Measurements from ENCODE around the gene LRIT3.

LRIT3 gene, protein sequence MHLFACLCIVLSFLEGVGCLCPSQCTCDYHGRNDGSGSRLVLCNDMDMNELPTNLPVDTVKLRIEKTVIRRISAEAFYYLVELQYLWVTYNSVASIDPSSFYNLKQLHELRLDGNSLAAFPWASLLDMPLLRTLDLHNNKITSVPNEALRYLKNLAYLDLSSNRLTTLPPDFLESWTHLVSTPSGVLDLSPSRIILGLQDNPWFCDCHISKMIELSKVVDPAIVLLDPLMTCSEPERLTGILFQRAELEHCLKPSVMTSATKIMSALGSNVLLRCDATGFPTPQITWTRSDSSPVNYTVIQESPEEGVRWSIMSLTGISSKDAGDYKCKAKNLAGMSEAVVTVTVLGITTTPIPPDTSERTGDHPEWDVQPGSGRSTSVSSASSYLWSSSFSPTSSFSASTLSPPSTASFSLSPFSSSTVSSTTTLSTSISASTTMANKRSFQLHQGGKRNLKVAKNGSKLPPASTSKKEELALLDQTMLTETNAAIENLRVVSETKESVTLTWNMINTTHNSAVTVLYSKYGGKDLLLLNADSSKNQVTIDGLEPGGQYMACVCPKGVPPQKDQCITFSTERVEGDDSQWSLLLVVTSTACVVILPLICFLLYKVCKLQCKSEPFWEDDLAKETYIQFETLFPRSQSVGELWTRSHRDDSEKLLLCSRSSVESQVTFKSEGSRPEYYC

DNA sequence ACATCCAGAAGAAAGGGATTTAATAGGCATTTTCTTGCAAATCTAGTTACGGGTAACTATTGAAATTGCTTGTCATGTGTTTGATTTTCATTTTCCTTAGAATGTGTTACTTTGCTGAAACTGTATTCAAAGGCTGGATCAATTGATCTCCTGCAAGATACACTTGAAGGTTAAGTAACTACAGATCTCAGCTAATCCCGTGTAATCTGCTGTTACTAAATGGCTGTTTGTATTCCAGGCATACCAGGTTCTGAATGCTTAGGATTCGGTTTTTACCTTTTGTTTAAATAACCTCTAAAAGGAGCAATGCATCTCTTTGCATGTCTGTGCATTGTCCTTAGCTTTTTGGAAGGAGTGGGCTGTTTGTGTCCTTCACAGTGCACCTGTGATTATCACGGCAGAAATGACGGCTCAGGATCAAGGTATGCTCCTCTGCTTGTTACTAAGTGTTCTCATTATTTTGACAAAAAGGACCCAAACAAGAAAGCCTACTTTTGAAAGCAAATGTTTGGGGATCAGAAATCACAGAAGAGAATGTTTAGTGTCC, at the start of gene LRIT3:
Gene LRIT3 (plus strand): TSS at position 212 of the 547 bp plus-strand sequence. CDS start 95 bp downstream, at position 307.
- no peak for DNase-seq (ENCODE audit: low read depth in 2 of 2)

DNA sequence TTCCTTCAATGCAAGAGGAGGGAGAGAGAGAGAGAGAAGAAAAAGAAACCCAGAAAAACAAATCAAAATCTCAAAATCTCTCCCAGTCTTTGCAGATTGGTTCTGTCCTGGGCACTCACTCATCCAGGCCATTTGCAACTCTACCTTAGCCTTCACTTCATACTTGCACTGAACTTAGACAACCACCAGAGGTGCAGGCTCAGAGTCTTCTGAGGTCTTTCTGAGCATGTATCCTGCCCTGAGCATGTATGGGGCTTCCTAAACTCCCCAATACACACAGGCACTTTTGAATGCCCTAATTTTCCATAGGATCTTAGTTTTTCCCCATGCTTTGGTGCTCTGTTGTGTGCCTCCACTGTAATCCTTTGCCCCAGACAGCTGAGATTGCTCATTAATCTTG, 49.0 kb upstream of the LRIT3 start:
- DNase-seq (ENCODE audit: low read depth in 2 of 2) = no peak

DNA sequence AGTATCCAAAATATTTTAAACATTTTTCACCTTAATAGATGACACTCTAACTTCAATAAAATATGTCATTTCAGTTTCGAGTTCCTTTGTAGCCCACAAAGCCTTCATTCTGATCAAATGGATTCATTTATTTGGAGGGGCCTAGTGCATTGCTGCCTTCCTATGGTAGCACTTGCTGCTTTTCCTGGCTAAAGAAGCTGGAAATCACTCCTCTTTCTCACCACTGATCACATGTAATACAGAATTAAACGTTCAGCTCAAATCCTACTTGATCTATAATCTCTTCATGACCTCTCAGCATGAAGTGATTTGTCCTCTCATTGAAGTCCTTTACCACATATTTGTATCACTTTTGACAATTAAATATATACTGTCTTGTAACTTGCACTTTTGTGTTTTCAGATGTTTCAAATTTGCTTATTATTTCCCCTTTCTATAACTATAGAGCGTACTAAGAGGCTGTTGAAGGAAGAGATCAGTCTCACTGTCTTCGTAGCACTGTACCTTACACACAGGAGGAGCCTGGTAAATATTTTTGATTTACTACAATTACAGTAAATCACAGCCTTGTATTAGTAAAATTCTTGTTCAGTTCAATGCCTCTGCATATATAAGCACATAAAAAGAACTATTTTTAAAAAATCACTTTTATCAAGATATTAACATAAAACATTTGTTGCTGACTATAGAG, 46.7 kb upstream of the LRIT3 start:
- DNase-seq (ENCODE audit: low read depth in 2 of 2) = no peak

DNA sequence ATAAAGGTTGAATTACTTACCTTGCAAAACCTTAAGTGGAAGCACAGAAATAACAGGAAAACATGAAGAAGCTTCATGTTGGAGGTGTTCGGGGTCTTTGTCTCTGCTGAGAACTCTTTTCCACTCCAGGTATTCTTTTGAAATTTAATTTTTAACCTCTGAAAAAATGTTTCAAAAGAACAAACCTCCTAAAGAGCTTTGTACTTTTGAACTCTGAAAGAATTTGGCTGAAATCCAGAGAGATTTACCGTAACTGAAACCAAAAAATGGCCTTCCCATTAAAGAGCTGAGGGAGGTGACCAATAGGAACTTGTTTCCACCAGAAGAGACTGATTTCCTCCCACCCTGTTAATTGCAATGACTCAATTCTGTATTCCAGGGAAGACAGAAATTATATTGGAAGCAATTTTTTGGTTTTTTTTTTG, 46.0 kb upstream of the LRIT3 start, which contains the start of gene CFI:
Gene CFI (minus strand): TSS at position 105 of the 425 bp plus-strand sequence. CDS start 28 bp downstream, at position 77.
- peak; percentile 53 to 64 for DNase-seq (ENCODE audit: low read depth in 2 of 2)

DNA sequence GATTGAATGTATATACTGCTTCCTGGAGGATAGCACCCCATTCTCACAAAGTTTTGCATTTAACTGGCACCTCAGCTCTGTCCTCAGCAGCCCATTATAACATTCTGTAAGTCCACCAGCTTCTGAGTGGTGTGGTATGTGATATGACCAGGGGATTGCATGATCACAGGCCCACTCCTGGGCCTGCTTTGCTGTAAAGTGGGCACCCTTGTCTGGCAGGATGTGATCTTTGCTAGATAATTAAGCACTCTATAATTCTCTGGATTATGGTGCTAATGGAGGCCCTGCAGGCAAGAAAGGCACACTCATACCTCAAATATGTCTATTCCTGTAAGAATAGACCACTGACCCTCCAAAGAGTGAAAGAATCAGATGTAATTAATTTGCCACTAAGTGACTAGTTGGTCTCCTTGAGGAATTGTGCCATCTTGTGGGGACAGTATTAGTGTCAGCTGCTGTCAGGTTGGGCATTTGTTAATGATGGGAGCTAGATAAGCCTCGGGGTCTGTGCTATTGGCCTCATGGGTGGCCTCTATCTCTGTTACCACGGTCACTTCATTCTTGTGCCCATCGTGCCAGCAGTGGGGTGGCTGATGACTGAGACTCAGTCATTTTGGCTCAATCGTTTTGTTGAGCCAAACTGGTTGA, 43.9 kb upstream of the LRIT3 start:
- DNase-seq (ENCODE audit: low read depth in 2 of 2) = peak; percentile 25 to 29

DNA sequence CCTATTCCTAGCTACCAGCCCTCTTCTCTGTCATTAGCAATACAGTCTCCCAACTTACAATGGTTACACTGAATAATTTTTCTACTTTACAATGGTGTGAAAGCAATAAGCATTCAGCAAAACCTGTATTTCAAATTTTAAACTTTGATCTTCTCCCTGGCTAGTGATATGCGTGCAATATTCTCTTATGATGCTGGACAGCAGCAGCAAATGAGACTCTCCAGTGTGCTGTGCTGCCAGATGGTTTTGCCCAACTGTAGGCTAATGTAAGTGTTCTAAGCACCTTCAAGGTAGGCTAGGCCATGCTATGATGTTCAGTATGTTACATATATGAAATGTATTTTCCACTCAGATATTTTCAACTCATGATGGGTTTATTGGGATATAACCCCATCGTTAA, 38.3 kb upstream of the LRIT3 start:
- DNase-seq (ENCODE audit: low read depth in 2 of 2) = no peak

DNA sequence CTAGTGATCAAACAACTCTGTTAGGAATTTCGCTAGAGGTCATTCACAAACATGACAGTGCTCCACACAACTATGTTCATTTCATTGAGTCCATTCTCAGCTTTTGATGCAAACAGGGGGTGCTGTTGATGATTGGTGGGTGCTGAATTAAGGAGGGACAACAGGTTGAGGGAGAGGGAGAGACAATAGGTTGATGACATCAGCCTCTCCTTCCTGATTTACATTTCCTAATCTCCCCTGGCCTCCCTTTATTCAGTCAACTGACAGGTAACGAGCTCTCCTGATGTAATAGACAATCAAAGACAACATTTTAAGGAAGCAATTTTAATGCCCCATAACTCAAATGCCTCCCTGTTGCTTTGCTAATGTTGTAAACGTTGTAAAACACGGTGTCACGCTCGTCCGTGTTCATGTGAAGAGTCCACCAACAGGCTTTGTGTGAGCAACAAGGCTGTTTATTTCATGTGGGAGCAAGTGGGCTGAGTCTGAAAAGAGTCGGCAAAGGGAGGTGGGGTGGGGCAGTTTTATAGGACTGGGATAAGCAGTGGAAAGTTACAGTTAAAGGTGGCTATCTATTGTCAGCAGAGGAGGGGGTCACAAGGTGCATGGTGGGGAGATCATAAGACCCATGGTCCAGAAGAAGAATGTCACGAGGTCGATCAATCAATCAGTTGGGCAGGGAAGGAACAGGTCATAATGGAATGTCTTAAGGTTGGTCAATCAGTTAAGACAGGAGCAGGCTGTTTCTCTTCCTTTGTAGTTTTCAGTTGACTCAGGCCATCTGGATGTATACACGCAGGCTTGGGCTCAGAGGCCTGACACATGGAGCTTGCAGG, 37.1 kb upstream of the LRIT3 start:
- DNase-seq (ENCODE audit: low read depth in 2 of 2) = no peak

DNA sequence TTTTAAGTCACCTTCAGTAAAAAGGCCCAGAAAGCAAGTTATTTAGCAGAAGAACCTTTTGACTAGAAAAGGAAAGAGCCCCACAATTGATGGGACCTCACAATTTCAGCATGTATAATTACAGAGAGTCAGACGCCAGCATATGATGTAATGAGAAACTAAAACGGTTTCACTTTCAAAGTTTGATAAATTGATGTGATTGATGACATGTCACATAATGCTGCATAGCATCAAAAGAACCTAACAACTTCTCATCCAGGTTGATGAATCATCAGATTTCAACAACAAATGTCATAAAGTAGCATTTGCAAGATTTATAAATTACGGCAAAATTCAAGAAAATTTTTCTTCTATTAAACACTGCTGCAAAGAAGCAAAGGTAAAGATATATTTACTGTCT, 36.2 kb upstream of the LRIT3 start:
- no peak for DNase-seq (ENCODE audit: low read depth in 2 of 2)

DNA sequence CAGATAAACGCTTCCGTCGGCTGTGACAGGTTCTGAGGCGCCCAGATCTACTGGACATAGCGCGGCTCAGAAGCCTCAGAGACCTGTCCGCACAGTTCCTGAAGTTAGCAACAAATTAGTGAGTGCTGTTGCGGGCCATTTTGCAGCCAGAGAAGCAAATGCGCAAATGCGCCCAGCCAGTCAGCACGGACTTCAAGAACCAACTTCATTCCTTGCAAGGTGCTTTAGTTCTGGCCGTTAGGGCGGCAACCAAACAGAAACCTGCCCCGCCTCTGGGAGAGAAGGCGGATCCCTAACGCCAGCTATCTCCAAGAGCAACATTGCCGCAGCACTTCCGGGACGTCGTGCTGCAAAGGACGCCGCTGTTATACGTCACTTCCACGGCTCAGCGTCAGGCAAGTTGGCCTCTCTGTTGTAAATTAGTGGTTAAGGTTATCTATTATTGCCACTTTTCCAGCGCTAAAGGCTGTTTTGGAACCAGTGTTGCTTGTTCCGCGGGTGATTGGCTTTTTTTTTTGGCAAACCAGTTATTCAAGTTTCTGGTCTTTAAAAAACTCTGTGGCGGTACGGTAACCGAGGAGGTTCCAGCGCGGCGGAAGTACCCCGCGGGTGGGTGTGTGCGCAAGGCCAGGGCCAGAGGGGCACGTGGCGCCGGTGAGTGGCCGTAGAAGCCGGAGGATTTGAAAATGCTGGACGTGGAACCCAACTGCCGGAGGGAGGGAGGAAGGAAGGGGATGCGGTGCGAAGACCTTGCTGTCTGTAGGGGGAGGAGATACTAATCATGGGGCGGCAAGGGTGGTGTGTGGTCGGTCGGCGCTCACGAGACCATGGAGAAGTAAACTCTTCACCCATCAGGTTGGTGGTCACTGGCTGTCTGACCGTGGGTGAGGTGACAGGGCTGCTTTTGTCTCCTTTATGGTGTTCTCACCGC, 32.5 kb upstream of the LRIT3 start, which contains the start of gene GAR1:
Gene GAR1 (plus strand): TSS at position 612 of the 931 bp plus-strand sequence. CDS start 403 bp downstream, outside the sequence.
- peak; percentile 64 to 70 for DNase-seq (ENCODE audit: low read depth in 2 of 2)

DNA sequence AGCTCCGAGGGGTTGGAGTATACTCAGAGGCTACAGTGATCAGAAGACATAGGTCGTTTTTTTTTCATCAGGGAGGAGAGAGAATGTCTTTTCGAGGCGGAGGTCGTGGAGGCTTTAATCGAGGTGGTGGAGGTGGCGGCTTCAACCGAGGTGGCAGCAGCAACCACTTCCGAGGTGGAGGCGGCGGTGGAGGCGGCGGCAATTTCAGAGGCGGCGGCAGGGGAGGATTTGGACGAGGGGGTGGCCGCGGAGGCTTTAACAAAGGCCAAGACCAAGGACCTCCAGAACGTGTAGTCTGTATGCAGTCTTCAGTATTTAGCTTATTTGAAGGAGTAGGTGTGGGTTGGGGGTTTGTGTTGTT, 31.8 kb upstream of the LRIT3 start:
- DNase-seq (ENCODE audit: low read depth in 2 of 2) = no peak

DNA sequence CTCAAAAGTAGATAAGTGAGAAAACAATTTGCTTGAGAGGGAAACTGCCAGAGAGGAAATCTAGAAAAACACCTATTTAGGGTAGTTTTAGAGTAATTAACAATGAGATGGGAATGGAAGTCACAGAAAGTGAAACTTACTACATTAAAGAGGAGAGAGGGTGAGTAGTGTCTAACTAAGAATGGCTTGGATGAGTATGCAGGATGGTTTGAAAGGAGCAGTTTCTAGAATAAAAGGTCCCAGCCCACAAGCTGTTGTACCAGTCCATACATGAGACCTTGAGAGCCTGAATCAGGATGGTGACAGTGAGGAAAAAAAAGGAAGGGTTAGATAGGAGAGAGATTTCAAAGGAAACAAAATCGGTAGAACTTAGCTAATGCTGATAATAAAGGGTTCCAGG, 31.0 kb upstream of the LRIT3 start:
- DNase-seq (ENCODE audit: low read depth in 2 of 2) = no peak

DNA sequence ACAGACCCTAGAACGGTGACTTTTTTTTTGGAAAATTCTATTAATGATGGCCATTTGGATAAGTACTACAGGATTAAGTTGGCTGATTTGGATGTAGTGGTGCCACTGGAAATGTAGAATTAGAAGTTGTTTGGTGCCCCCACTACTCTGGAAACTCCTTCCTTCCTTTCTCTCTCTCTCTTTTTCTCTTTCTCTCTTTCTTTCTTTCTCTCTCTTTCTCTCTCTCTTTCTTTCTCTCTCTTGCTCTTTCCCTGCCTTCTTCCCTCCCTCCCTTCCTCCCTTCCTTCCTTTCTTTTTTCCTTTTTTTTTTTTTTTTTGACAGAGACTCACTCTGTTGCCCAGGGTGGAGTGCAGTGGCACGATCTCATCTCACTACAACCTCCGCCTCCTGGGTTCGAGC, 29.6 kb upstream of the LRIT3 start:
- DNase-seq (ENCODE audit: low read depth in 2 of 2) = no peak

DNA sequence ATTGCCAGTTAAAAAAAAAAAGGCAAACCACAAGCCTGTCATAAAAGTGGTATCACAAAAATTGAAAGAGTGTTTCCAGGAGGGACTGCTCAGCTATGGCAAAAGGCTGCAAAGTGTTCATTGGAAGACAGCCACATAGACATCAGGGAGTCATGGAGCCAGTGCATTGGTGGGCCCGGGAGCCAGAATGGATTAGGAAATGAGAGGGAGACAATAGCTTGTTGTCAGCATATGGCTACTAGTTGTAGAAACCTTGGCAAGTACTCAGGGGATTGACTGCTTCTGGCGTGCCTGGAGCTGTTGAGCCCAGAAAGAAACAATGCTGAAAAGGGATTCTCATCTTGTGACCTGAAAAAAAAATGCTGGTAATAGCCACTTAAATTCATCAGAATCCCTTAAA, 27.3 kb upstream of the LRIT3 start:
- no peak for DNase-seq (ENCODE audit: low read depth in 2 of 2)

DNA sequence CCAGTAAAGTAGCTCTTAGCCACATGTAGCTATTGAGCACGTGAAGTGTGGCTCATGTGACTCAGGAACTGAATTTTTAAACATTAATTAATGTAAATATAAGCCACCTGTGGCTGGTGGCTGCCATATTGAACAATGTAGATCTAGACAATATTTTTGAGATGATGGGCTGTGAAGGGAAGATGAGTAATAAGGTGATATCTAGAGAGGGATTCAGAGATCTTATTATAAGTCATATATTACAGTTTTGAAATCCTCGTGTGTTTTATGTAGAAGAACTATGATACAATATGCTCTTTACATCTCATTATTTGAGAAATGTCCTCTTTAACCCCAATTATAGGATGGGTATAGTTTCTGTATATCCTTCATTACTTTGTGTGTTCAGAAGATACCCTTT, 26.7 kb upstream of the LRIT3 start:
- no peak for DNase-seq (ENCODE audit: low read depth in 2 of 2)

DNA sequence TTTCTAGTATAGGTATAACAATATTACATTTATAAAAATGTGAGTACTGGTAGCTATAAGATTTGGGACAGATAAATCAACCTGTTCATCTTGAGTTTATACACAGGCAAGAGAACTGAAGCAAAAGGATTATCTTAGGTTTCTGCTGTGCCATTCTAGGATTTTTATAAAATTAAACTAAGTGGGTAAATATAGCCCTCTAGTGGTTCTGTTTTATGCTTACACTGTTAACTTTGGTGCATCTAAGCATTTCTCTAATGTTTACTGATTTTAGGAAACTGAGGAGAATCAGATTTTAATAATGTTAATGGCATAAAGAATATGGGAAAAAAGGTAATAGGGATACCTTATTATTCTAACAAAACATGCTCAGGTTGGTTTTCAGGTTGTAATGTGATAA, 21.2 kb upstream of the LRIT3 start:
- no peak for DNase-seq (ENCODE audit: low read depth in 2 of 2)

DNA sequence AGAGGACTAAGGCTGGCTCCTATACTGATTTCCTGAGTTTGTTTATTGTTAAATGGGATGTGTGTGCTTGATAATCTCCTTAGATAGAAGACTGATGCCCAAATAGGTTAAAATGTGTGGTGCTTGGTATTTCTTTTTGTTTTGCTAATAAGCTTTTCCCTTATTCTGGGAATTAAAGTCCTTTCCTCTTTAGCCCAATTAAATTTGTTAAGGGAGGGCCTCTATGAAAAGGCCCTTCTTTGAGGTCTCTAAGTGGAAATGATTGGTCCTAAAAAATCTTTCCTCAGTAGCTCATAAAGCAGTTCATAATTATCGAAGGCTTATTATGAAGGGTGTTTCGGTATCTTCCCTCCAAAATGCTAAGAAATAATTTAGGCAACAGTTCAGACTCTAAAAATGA, 20.2 kb upstream of the LRIT3 start, which contains the start of gene RRH:
Gene RRH (plus strand): TSS at position 301 of the 400 bp plus-strand sequence. CDS start 56 bp downstream, at position 357.
- no peak for DNase-seq (ENCODE audit: low read depth in 2 of 2)

DNA sequence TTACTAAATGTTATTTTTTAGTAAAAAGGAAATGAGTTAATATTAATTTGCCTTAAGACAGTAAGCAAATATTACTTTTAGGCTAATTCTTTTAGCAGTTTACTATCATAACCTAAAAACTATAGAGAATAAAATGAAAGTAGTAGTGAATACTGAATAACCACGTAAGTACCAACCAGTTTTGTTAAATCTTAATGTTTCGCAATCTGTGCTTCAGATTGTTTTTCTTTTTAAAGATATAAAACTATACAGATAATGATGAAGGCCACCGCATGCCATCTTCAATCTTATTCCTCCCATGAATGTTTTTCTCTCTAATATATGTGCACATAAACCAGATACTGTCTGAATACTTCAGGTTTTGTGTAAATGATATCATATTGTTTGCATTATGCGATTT, 14.2 kb upstream of the LRIT3 start:
- DNase-seq (ENCODE audit: low read depth in 2 of 2) = no peak

DNA sequence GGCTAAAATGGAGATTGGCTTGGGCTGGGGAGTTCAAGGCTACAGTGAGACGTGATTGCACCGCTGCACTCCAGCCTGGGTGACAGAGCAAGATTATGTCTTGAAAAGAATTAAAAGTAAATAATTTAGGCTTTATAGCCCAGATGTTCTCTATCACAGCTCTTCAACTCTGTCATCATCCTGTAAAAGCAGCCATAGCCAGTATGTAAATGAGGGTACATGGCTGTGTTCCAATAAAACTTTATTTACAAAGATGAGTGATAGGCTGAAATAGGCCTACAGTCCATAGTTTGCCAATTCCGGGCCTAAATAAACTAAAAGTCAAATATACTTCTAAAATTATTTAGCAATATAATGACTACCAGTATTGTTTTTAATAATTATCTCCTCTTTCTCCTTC, 10.9 kb upstream of the LRIT3 start:
- no peak for DNase-seq (ENCODE audit: low read depth in 2 of 2)

DNA sequence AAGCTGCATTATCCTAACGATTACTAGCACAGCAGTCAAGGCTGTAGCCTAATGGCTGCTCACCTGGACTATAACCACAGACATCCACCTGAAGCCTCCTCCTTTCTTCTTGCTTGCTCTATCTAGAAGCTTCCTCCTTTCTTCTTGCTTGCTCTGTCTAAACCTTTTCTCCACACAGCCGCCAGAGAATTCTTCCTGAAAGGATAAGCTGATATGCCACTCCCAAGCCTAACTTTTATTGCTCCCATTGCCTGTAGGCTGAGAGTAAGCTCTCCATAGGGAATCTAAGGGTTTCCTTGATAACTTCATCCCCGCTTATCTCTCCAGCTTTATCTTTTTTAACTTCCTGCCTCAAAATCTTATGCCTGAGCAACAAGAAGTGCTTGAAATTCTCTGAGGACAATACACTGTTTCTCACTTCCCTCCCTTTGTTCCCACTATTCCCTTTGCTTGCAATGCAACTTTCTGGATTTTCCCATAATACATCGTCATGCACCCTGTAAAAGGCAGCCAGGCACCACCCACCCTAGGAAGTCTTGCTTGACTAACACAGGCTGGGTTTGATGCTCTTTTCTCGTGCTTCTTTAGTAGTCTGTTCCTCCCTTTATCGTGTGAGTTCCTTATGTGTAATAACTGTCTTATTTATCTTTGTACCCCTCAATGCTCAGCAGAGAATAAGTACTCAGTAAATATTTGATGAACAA, 1.4 kb upstream of the LRIT3 start:
- no peak for DNase-seq (ENCODE audit: low read depth in 2 of 2)
